A549 (cell line): ENCODE results near the gene PTPRA.

Source experiments
- REST ChIP-seq: fragments of 200-600 bp; sonication (generic); IDR thresholded peaks from 2 replicates; pipeline ENCODE4 v1.6.1; 2016; ENCODE audit warnings: antibody characterized with exemption, mild to moderate bottlenecking, moderate library complexity
- SMC3 ChIP-seq: fragments of >200 bp; sonication (Bioruptor Twin); formaldehyde crosslinking; IDR thresholded peaks from 3 replicates; pipeline ENCODE4 v1.6.1; 2018; ENCODE audit warnings: inconsistent platforms

GRCh38 chr20:2892376-2892775 is 19.1 kb downstream of the PTPRA start:
- TF ChIP-seq SMC3, result no peak
- no peak for TF ChIP-seq REST
